NCI-H774 (cell line): ENCODE measurements around the gene SCGN.

Source experiments
- DNase-seq: peaks from one replicate; lab custom pipeline; 2025; lab: John Stamatoyannopoulos, UW

Gene SCGN, protein sequence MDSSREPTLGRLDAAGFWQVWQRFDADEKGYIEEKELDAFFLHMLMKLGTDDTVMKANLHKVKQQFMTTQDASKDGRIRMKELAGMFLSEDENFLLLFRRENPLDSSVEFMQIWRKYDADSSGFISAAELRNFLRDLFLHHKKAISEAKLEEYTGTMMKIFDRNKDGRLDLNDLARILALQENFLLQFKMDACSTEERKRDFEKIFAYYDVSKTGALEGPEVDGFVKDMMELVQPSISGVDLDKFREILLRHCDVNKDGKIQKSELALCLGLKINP

DNA sequence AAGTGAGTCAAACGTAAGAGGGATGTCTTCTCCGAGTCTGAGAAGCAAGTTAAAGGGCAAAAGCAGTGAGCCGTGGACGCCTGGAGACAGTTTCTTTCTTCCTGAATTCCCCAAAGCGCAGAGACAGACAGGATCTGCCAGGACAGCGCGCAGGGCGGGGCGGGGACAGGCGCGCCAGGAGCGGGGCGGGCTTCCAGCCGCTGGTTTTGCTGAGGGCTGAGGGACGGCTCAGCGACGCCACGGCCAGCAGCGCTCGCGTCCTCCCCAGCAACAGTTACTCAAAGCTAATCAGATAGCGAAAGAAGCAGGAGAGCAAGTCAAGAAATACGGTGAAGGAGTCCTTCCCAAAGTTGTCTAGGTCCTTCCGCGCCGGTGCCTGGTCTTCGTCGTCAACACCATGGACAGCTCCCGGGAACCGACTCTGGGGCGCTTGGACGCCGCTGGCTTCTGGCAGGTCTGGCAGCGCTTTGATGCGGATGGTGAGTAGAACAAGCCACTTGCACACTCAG lies at the start of gene SCGN:
Gene SCGN (plus strand): TSS at position 209 of the 509 bp plus-strand sequence. CDS start 189 bp downstream, at position 398.
- DNase-seq, result peak; percentile 31

DNA sequence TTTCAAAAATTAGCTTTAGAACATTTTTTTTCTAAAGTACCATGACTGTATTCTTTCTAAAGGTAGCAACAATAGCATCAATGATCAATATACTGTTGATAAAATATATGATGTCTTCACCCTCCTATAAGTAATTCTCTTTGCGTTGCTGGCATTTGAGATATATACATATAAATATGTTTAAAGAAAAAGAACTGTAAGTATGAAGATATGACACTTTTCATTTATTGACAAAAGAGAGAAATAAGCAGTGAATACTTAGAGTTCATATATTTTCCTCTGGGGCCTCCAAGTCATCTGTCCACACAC lies 49.4 kb upstream of the SCGN start:
- DNase-seq, result no peak

- no peak for DNase-seq
Observed at GRCh38 chr6:25603251-25603650, 48.8 kb upstream of the SCGN start.

DNA sequence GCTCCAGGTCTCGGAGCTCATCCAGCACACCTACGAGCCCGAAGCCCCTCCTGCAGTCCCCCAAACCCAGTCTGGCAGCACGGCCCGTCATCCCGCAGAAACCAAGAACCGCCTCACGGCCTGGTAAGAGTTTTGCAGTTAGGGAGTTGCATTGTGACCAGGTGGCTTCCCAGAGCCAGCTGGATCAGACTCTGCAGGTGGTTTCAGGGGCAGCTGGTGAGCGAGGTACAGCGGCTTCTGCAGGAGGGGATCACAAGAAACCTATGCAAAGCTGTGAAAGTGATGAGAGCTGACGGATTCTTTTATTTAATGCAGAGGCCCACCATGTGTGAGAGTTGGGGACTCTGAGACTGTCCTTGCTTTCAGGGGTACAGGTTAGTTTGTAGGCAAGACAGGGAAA lies 45.9 kb upstream of the SCGN start:
- DNase-seq, result no peak

GRCh38 chr6:25608558-25609174 lies 43.3 kb upstream of the SCGN start:
- DNase-seq, result no peak

- no peak for DNase-seq
Observed at GRCh38 chr6:25612666-25613065, 39.3 kb upstream of the SCGN start.

GRCh38 chr6:25613415-25613814 lies 38.6 kb upstream of the SCGN start:
- DNase-seq, result no peak

DNA sequence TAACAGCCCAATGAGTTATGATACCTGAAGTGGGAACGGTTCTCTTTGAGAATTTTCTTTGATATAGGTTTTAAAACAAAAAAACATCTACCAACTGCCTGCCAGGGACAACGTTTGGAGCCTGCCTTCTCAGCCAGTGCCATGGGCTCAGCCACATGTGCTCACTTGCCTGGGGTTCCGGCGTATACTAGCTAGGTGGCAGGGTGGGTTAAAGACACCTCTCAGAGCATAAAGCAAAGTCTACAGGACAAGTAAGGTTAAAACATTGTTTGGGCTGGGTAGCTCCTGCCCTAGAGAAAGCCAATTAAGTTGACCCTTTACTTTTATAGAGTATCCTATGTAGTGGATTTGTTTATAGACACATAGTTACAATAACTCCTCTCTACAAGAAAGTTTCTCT lies 38.0 kb upstream of the SCGN start:
- DNase-seq, result no peak

DNA sequence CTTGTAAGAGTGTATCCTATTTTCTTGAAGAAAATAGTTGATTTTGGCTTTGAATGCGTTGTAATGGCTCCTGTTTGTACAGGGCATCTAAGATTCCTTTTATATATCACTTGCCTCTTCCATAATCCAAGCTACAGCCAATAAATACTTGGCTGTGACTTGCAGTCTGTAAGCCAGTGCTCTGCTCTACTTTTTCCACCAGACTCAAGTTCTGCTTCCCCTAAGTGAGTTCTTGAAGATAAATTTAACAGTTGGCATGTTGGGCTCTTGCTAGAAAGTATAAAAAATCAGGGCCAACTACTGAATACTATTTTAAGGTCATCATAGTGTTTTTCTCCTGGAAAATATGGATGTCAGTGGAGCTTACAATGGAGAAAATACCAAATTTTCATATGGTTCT lies 36.5 kb upstream of the SCGN start:
- DNase-seq, result no peak

- DNase-seq, result no peak
Observed at GRCh38 chr6:25617997-25618396, 34.0 kb upstream of the SCGN start.

DNA sequence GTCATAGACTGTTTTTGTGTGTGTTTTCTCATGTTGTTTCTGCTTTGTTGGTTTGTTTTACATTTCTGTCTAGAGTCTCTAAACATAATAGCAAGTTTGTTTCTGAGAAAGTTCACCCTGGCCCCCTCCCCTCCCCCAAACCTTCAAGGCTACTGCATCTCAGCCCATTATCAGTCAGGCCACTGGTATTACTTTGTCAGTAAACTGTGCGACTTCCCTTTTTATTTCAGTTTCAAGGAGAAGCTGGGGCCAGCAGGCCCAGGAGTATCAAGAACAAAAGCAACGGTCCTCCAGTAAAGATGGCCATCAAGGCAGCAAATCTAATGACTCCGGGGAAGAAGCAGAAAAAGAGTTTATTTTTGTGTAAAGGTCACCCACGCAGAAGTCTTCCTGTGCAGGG lies 32.8 kb upstream of the SCGN start:
- DNase-seq, result no peak

GRCh38 chr6:25620391-25620790 lies 31.6 kb upstream of the SCGN start:
- no peak for DNase-seq

DNA sequence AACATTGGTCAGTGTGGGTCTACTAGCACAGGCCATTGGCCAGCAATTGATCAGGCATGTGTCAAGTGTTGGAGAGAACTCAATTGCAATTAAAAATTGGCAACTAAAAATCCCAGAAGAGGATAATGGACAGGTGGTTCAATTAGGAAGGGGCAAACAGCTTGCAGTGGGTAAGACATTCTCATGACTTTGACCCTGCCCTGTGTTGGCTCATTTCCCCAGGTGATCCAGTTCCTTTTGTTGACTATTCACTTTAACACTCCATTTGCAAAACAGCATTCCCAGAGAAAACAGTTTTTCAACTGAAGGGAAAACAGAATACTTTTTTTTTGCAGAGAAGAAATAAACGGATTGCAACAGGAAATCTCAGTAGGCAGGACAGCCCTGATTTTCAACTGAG lies 28.9 kb upstream of the SCGN start:
- no peak for DNase-seq

DNA sequence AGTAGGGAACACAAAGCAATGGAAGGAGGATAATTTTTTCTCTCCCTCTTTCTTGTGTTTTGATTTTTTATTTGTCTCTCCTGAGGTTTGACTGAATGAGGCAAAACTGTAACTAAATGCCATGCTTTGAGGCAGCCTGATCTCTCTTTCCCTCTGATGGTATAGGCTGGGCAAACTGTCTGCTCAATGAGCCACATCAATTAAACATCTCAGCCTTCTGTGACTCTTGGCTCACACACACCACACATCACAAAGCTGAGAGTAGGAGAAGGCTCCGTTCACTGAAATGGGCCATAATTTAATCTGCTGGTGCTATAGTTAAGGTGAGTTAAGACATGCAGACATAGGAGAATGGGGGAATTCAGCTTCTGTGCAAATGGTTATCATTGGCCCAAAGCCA lies 28.1 kb upstream of the SCGN start:
- DNase-seq, result no peak

DNA sequence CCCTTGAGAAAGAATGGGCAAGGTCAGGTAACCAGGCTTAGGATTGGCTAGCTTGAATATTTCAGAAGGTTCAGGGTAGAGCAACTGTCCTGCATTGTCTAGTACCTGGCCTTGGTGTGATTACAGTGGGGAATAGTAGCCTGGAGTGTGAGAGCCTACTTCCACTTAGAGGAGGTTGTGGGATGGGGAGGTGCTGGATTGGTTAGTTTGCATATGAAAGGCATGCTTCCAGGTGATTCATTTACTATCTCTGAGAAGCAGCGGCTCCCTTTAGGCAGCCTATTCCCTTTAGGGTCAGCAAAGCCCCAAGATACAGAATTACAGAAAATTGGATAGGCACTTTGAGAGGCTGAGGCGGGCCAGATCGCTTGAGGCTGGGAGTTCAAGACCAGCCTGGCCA lies 25.0 kb upstream of the SCGN start:
- no peak for DNase-seq

- DNase-seq, result peak; percentile 53
Observed at GRCh38 chr6:25628471-25629197, 23.4 kb upstream of the SCGN start.

GRCh38 chr6:25629198-25629576 lies 22.8 kb upstream of the SCGN start:
- peak; percentile 53 for DNase-seq

DNA sequence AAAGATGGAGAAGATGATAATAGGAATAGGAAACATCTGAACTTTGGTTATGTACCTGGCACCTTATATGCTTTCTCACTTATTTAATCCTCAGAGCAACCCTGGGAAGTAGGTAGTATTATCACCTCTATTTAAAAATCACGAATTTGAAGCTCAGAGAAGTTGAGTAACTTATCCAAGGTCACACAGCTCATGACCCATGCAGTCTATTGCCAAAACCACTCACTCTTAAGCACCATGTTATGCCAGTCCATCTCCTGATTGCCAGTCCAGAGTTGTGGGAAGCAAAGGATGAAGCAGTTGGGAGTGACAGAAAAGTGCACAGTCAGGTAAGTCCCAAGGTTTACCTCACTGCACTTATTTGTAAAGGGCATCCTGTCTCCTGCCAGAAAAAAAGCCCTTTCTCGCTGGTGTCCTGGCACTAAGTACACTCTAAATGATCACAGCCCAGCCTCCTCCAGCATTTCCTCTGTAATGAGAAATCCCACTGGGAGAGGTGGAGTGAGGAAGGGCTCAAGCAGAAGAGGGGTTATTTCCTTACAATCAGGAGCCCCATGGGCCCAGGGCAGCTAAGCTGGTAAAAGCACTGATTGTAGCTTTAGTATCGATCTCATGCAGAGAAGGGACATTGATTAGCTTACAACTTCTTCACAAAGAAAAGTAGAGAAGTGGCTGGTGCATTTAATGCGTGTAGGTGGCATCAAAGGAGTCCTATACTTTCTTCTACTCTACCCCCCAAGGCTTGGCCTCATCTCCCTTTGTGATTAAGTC lies 21.3 kb upstream of the SCGN start:
- DNase-seq, result no peak

GRCh38 chr6:25635886-25636317 lies 16.1 kb upstream of the SCGN start:
- no peak for DNase-seq

GRCh38 chr6:25637211-25637610 lies 14.8 kb upstream of the SCGN start:
- DNase-seq, result no peak

DNA sequence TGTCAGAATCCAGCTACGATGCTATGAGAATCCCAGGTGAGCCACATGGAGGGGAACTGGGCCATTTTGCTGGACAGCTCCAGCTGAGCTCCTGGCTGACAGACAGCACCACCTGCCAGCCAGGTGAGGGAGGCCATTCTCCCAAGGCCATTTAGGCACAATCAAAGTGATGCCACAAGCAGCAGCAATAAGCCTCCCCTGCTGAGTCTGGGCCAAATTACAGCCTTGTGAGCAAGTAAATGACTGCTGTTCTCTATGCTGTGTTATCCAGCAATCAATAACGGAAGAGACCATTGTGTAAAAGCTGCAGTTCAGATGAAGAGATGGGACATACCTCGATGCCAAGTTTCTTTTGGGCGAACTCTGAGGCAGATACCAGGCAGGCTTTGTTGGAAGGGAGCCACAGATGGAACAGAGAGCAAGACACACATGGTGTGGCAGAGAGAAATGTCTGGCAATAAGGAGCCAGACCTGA lies 14.0 kb upstream of the SCGN start:
- peak; percentile 74 for DNase-seq

DNA sequence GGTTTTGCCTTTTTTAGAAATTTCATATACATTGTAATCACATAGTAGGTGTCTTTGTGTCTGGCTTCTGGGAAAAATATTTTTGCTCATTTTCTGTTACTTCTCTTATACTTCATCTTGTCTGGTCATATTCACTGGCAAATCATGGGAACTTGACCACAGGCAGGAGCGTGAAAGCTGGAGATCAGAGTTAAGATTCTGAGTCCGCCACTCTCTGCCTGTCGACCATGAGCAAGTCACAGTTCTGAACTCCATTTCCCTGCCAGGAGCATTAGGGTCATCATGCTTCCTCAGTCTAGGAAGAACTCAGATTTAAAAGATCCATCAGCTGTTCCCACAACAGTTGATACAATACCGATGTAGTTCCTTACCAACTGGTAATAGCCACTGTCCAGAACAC lies 12.4 kb upstream of the SCGN start:
- DNase-seq, result no peak
